ENCODE data around the gene ANKRD23. TPM values are rescaled to one million over a fixed set of nuclear protein-coding genes. Genes with fewer than 3 reads are reported as not detected.

Gene ANKRD23
- total RNA-seq, 4 donors from 2014 or later: 6.1 to 22.3 (median 7.2) TPM

DNA sequence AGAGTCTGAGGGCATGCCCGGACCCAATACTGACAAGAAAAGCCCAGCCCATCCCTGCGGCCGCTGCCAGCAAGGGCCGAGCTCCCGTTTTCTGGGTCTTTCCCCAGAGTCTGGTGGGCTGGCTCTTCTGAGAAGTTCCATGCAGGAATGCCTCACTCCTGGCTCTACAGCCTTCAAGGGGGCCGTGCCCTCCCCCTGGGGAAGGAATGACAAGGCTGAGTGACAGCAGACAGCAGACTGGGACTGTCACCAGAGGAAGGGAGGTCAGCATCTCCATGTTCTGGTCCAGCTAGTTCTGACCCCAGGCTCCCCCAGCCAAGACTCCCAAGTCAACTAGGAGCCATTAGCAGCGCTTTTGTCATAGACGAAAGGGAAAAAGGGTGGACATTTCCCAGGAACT lies 39.1 kb upstream of the ANKRD23 start:
- WGBS: 63% methylated on average over 4 of the region's 8 CpGs
- no peak overlapping the region for H3K4me3 ChIP-seq
- no peaks in the 10 kb centered on the region for H3K9me3 ChIP-seq
- no peaks in the 10 kb centered on the region for H3K36me3 ChIP-seq
- TF ChIP-seq EP300 (IDR thresholded peaks at IDR 0.05) (no peak), POLR2A (IDR thresholded peaks at IDR 0.05) (no peak), POLR2AphosphoS5 (IDR thresholded peaks at IDR 0.05) (no peak)
- TF ChIP-seq, protein P1, sequence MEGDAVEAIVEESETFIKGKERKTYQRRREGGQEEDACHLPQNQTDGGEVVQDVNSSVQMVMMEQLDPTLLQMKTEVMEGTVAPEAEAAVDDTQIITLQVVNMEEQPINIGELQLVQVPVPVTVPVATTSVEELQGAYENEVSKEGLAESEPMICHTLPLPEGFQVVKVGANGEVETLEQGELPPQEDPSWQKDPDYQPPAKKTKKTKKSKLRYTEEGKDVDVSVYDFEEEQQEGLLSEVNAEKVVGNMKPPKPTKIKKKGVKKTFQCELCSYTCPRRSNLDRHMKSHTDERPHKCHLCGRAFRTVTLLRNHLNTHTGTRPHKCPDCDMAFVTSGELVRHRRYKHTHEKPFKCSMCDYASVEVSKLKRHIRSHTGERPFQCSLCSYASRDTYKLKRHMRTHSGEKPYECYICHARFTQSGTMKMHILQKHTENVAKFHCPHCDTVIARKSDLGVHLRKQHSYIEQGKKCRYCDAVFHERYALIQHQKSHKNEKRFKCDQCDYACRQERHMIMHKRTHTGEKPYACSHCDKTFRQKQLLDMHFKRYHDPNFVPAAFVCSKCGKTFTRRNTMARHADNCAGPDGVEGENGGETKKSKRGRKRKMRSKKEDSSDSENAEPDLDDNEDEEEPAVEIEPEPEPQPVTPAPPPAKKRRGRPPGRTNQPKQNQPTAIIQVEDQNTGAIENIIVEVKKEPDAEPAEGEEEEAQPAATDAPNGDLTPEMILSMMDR (IDR thresholded peaks at IDR 0.05): no peak
- H3K4me1 ChIP-seq: peaks cover 65% of the 10 kb centered on the region
- no peaks in the 10 kb centered on the region for H3K27me3 ChIP-seq
- H3K27ac ChIP-seq: peak overlapping the region; percentile 46
- no peak for DNase-seq (ENCODE audit: low spot score in 2 of 2)

- H3K9me3 ChIP-seq: no peaks in the 10 kb centered on the region
- no peak for DNase-seq (ENCODE audit: low spot score in 2 of 2)
- WGBS: 49% methylated on average over 12 of the region's 12 CpGs
- H3K4me3 ChIP-seq: no peak overlapping the region
- H3K27me3 ChIP-seq: no peaks in the 10 kb centered on the region
- no peaks in the 10 kb centered on the region for H3K36me3 ChIP-seq
- peaks cover 62% of the 10 kb centered on the region for H3K4me1 ChIP-seq
- TF ChIP-seq, protein P1 (IDR thresholded peaks at IDR 0.05): no peak
- TF ChIP-seq POLR2A (IDR thresholded peaks at IDR 0.05): no peak
- TF ChIP-seq EP300 (IDR thresholded peaks at IDR 0.05): no peak
- TF ChIP-seq POLR2AphosphoS5 (IDR thresholded peaks at IDR 0.05): no peak
- H3K27ac ChIP-seq: peak overlapping the region; percentile 46
Measured at GRCh38 chr2:96882230-96882629, 38.4 kb upstream of the ANKRD23 start.

DNA sequence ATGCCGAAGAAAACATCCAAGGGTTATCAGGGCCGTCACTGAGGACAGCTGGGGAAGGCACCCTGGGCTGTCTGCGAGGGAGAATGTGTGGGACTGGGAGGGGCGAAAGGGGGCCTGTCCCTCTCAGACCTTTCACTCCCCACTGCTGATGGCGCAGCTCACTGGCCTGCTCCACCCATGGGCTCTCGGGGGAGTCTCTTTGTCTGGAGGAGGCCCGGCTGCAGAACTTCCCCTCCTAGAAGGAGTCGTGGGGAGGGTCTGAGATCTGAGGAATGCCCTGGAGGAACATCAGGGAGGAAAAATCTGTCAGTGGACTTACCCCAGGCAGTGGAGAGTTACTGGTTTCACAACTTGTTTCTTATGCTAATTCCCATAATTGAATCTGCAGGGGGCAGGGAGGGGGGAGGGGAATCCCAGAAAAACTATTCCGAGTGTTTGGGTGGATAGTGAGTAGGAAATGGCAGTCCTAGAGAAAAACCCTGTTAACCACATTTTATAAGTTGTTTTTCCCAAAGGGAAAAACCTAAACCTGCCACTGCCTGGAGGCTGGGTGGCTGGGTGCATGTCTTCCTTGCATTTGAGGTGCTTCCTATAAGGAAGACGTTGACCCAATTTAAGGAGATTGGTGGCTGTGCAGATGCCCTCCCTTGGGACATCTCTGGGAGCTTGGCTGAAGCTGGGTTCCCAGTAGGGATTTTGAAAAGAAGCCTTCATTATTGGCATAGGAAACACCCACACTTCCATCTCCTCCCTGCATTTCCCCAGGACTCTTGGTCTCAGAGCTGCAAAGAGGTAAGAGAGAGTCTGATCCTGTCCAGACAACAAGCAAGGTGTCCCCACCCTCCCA lies 37.8 kb upstream of the ANKRD23 start:
- H3K27me3 ChIP-seq: no peaks in the 10 kb centered on the region
- WGBS: 64% methylated on average over 10 of the region's 10 CpGs
- H3K4me1 ChIP-seq: peaks cover 56% of the 10 kb centered on the region
- H3K27ac ChIP-seq: peak overlapping the region; percentile 46
- no peak for TF ChIP-seq EP300 (IDR thresholded peaks at IDR 0.05)
- TF ChIP-seq, protein P1 (IDR thresholded peaks at IDR 0.05): no peak
- TF ChIP-seq POLR2AphosphoS5 (IDR thresholded peaks at IDR 0.05): no peak
- no peak for TF ChIP-seq POLR2A (IDR thresholded peaks at IDR 0.05)
- no peaks in the 10 kb centered on the region for H3K36me3 ChIP-seq
- DNase-seq (ENCODE audit: low spot score in 2 of 2): no peak
- H3K4me3 ChIP-seq: no peak overlapping the region
- H3K9me3 ChIP-seq: no peaks in the 10 kb centered on the region

GRCh38 chr2:96880891-96881273 lies 37.1 kb upstream of the ANKRD23 start:
- DNase-seq (ENCODE audit: low spot score in 2 of 2): no peak
- Histone ChIP-seq H3K4me3 (no peak overlapping the region), H3K4me1 (peaks cover 51% of the 10 kb centered on the region), H3K36me3 (no peaks in the 10 kb centered on the region), H3K27ac (no peak overlapping the region), H3K27me3 (no peaks in the 10 kb centered on the region), H3K9me3 (no peaks in the 10 kb centered on the region)
- 90% methylated on average over 6 of the region's 6 CpGs for WGBS
- TF ChIP-seq, protein P1 (IDR thresholded peaks at IDR 0.05): no peak
- no peak for TF ChIP-seq POLR2AphosphoS5 (IDR thresholded peaks at IDR 0.05)
- TF ChIP-seq EP300 (IDR thresholded peaks at IDR 0.05): no peak
- TF ChIP-seq POLR2A (IDR thresholded peaks at IDR 0.05): no peak

DNA sequence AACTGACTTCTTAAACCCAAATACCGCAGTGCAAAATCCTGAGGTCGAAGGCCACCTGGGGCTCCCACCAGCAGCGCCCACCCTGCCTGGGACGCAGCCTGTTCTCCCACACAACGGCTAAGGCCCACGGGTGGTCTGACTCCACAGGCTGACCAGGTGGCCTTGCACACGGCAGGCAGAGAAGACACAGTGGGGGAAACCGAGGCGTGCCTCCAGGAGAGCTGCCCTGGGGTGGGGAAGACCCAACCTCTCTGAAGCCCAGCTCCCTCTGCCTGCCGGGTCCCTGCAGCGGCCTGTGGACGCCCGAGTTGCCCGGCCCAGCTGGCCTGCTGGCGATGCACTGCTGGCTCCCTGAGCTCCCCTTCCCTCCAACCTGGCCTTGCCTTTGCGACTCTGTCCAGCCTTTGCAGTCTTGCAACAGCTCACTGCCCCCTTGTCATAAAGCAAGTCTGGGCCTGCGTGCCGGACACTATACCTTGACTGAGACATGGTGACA lies 35.8 kb upstream of the ANKRD23 start:
- DNase-seq (ENCODE audit: low spot score in 2 of 2): no peak
- Histone ChIP-seq H3K4me3 (no peak overlapping the region), H3K9me3 (no peaks in the 10 kb centered on the region), H3K4me1 (peaks cover 55% of the 10 kb centered on the region), H3K27ac (no peak overlapping the region), H3K27me3 (no peaks in the 10 kb centered on the region), H3K36me3 (no peaks in the 10 kb centered on the region)
- TF ChIP-seq, protein P1 (IDR thresholded peaks at IDR 0.05): no peak
- TF ChIP-seq EP300 (IDR thresholded peaks at IDR 0.05): no peak
- no peak for TF ChIP-seq POLR2A (IDR thresholded peaks at IDR 0.05)
- TF ChIP-seq POLR2AphosphoS5 (IDR thresholded peaks at IDR 0.05): no peak
- 100% methylated on average over 4 of the region's 18 CpGs for WGBS
